Measurements from ENCODE around the gene UBP1. TPM values are rescaled to one million over a fixed set of nuclear protein-coding genes. Genes with fewer than 3 reads are reported as not detected.
"Not testable (repeated sequence)": the region's sequence is repeated elsewhere in the genome, so short reads cannot be mapped to it uniquely, and the experiment has no call there.

UBP1 gene
- total RNA-seq, 4 donors from 2014 or later = 45.6 to 77.0 (median 63.0) TPM

GRCh38 chr3:33430571-33430970, 9.6 kb downstream of the UBP1 start:
- no peak for TF ChIP-seq CTCF (IDR thresholded peaks at IDR 0.05)
- ATAC-seq (ENCODE audit: low FRiP score) = no peak
- no peak for DNase-seq (ENCODE audit: low spot score)

GRCh38 chr3:33430061-33430460, 10.1 kb downstream of the UBP1 start:
- TF ChIP-seq CTCF (IDR thresholded peaks at IDR 0.05) = no peak
- ATAC-seq (ENCODE audit: low FRiP score) (no peak), DNase-seq (ENCODE audit: low spot score) (no peak)

DNA sequence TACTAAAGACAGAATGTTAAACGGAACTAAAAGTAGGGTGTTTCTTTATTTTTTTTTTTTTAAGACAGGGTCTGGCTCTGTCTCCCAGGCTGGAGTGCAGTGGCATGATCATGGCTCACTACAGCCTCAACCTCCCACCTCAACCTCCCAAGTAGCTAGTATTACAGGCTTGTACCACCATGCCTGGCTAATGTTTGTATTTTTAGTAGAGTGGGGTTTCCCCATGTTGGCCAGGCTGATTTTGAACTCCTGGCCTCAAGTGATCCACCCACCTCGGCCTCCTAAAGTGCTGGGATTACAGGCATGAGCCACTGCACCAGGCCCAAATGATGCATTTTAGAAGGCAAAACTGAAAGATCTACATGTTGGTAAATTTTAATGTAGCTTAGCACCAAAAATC, 10.9 kb downstream of the UBP1 start:
- not testable (repeated sequence) for ATAC-seq (ENCODE audit: low FRiP score)

DNA sequence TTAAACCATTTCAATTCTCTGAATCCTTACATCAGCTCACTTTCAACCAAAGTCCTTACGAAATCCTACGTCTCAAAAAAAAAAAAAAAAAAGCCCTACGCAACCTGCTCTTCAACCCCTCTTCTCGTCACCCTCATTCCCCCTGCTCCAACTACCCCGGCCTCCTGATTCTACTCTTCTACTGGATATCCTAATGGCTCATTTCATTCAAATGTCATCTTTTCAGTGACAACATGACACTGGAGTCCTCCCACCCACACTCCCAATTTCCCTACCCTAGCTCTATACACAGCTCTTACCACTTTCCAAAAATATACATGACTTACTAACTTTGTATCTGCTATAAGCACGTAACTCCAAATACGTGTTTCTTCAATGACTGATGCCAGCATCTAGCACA, 11.5 kb downstream of the UBP1 start:
- no peak for TF ChIP-seq CTCF (IDR thresholded peaks at IDR 0.05)
- ATAC-seq (ENCODE audit: low FRiP score) (no peak), DNase-seq (ENCODE audit: low spot score) (no peak)

More for the DNA sequence above, 10.9 kb downstream of the UBP1 start:
- not testable (repeated sequence) for DNase-seq (ENCODE audit: low spot score)

DNA sequence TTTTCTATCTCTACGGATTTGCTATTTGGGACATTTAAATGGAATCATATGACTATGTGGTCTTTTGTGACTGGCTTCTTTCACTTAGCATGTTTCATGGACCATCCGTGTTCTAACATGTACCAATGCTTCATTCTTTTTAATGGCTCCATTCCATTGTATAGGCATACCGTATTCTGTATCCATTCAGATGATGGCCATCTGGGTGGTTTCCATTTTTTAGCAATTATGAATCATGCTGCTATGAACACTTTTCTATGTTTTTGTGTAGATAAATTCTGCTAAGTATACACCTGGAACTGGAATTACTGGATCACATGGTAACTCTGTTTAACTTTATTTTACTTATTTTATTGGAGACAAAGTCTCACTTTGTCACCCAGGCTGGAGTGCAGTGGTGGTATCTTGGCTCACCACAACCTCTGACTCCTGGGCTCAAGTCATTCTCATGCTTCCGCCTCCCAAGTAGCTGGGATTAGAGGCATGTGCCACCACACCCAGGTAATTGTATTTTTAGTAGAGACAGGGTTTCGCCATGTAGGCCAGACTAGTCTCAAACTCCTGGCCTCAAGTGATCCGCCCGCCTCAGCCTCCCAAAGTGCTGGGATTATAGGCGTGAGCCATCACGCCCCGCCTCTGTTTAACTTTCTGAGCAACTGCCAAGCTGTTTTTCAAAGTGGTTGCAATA, 13.4 kb downstream of the UBP1 start:
- ATAC-seq (ENCODE audit: low FRiP score) (no peak), DNase-seq (ENCODE audit: low spot score) (no peak)

GRCh38 chr3:33426068-33426467, 14.1 kb downstream of the UBP1 start:
- DNase-seq (ENCODE audit: low spot score) = no peak
- TF ChIP-seq CTCF (IDR thresholded peaks at IDR 0.05) = no peak
- ATAC-seq (ENCODE audit: low FRiP score) = no peak

More for the DNA sequence above, 13.4 kb downstream of the UBP1 start:
- no peak for TF ChIP-seq CTCF (IDR thresholded peaks at IDR 0.05)

GRCh38 chr3:33425453-33425852, 14.8 kb downstream of the UBP1 start:
- TF ChIP-seq CTCF (IDR thresholded peaks at IDR 0.05) = no peak
- ATAC-seq (ENCODE audit: low FRiP score) (no peak), DNase-seq (ENCODE audit: low spot score) (no peak)

Data from omental fat pad (tissue), 4 donors.